Measurements from ENCODE around the gene RGPD4.
"Not testable (repeated sequence)": the region's sequence is repeated elsewhere in the genome, so short reads cannot be mapped to it uniquely, and the experiment has no call there.

DNA sequence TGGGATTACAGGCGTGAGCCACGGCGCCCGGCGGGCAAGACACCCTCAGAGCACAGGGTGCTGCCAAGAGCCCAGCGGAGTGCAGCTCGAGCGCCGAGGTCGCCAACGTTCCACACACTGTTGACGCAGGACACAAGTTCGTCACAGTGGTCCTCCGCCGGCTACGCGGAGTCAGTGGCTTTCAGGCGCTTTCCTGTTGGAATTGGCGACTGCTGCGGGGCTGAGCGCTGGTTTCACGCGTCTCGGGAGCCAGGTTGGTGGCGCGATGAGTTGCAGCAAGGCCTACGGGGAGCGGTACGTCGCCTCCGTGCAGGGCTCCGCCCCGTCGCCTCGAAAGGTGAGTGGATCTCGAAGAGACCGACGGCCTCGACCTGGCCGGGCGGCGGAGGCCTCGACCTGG is at the start of gene RGPD4:
- not testable (repeated sequence) for TF ChIP-seq POLR2A (IDR thresholded peaks at IDR 0.05)
- TF ChIP-seq, protein P1, sequence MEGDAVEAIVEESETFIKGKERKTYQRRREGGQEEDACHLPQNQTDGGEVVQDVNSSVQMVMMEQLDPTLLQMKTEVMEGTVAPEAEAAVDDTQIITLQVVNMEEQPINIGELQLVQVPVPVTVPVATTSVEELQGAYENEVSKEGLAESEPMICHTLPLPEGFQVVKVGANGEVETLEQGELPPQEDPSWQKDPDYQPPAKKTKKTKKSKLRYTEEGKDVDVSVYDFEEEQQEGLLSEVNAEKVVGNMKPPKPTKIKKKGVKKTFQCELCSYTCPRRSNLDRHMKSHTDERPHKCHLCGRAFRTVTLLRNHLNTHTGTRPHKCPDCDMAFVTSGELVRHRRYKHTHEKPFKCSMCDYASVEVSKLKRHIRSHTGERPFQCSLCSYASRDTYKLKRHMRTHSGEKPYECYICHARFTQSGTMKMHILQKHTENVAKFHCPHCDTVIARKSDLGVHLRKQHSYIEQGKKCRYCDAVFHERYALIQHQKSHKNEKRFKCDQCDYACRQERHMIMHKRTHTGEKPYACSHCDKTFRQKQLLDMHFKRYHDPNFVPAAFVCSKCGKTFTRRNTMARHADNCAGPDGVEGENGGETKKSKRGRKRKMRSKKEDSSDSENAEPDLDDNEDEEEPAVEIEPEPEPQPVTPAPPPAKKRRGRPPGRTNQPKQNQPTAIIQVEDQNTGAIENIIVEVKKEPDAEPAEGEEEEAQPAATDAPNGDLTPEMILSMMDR (IDR thresholded peaks at IDR 0.05) = not testable (repeated sequence)

All from esophagus squamous epithelium (tissue), 4 donors.